Dendritic cell treated with granulocyte-macrophage colony-stimulating factor and Interleukin-4, amounts not matched to agents 40 ng/mL and 50 ng/mL, for 4 days (primary cell): Measurements from ENCODE around the gene CRADD.
"Not testable (repeated sequence)": the region's sequence is repeated elsewhere in the genome, so short reads cannot be mapped to it uniquely, and the experiment has no call there.

Experiments
- H3K27ac Mint-ChIP-seq: one replicate; pipeline ENCODE4 v1.8.0; 2022; ENCODE audit warnings: mild to moderate bottlenecking, mixed read lengths
- H3K27me3 Mint-ChIP-seq: one replicate; pipeline ENCODE4 v1.8.0; 2022; ENCODE audit warnings: mild to moderate bottlenecking, mixed read lengths
- H3K36me3 Mint-ChIP-seq: one replicate; pipeline ENCODE4 v1.8.0; 2022; ENCODE audit warnings: low read depth, mixed read lengths
- H3K4me1 Mint-ChIP-seq: one replicate; pipeline ENCODE4 v1.8.0; 2022; ENCODE audit warnings: low read depth, mixed read lengths
- H3K4me3 Mint-ChIP-seq: one replicate; pipeline ENCODE4 v1.8.0; 2022; ENCODE audit warnings: mild to moderate bottlenecking, moderate library complexity, mixed read lengths
- H3K9me3 Mint-ChIP-seq: one replicate; pipeline ENCODE4 v1.8.0; 2022; ENCODE audit warnings: mixed read lengths
- intact Hi-C: fragments of 100-400 bp; cut with micrococcal nuclease; formaldehyde crosslinking; loops from one replicate; pipeline ENCODE4 v1.15.0; 2022

CRADD gene

GRCh38 chr12:93786656-93787397 is 109.7 kb downstream of the CRADD start:
- H3K9me3 Mint-ChIP-seq: no peaks in the 10 kb centered on the region
- H3K36me3 Mint-ChIP-seq: no peaks in the 10 kb centered on the region
- no peak overlapping the region for H3K4me3 Mint-ChIP-seq
- intact Hi-C loops: no loop called here
- H3K27me3 Mint-ChIP-seq: no peaks in the 10 kb centered on the region
- H3K27ac Mint-ChIP-seq: no peak overlapping the region
- H3K4me1 Mint-ChIP-seq: peaks cover 13% of the 10 kb centered on the region

GRCh38 chr12:93788853-93789252 is 111.7 kb downstream of the CRADD start:
- no peaks in the 10 kb centered on the region for H3K36me3 Mint-ChIP-seq
- peaks cover 13% of the 10 kb centered on the region for H3K4me1 Mint-ChIP-seq
- intact Hi-C loops: no loop called here
- H3K4me3 Mint-ChIP-seq: no peak overlapping the region
- H3K9me3 Mint-ChIP-seq: no peaks in the 10 kb centered on the region
- H3K27me3 Mint-ChIP-seq: no peaks in the 10 kb centered on the region
- no peak overlapping the region for H3K27ac Mint-ChIP-seq

DNA sequence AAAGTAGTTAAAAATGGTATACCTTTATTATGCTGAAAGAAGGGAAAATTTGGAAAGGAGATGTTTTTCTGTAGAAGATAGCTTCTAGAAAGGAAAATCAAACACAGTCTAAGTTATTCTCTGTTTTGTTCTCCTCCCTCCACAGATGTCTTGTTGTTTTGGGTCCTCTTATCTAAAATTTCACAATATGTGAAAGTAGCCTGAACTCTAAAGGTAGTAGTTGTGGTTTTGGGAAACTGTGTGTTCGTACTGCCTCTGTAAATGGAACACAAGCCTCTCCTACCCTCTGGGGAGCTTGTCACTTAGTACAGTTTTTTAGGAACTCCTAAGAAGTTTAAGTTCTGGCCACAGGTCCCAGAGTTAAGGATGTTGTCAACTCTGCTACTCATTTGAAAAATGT is 112.6 kb downstream of the CRADD start:
- H3K36me3 Mint-ChIP-seq: no peaks in the 10 kb centered on the region
- H3K27me3 Mint-ChIP-seq: no peaks in the 10 kb centered on the region
- H3K27ac Mint-ChIP-seq: no peak overlapping the region
- intact Hi-C loops: no loop called here
- peaks cover 8% of the 10 kb centered on the region for H3K4me1 Mint-ChIP-seq
- no peak overlapping the region for H3K4me3 Mint-ChIP-seq
- H3K9me3 Mint-ChIP-seq: no peaks in the 10 kb centered on the region

DNA sequence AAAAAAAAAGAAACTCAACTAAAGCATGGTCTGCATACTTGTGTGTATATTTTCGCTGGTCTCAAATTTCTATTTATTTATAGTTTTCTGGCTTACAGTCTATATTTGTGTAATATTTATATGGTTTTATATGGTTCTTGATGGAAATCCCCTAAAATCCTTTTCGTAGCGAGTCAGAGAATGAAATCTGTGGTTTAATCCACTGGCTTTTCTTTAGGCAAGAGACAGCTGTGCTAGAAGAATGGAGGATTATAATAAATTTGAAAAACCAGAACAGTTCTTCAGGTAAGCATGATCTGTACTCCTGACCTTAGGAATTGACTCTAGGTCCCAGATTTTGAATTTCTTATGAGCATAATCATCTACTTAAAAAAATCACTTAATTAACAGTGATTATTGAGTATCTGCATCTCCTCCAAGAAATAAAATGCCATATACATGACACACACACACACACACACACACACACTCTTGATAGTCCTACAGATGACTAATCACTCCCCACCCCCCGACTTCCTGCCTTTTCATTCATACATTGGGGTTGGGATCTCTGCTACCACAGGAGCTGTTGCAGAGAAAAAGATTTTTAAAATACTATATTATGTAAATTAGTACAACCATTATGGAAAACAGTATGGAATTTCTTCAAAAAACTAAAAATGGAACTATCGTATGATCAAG is 113.4 kb downstream of the CRADD start:
- no peaks in the 10 kb centered on the region for H3K27me3 Mint-ChIP-seq
- H3K4me3 Mint-ChIP-seq: no peak overlapping the region
- peaks cover 2% of the 10 kb centered on the region for H3K4me1 Mint-ChIP-seq
- H3K27ac Mint-ChIP-seq: no peak overlapping the region
- intact Hi-C loops: no loop called here
- no peaks in the 10 kb centered on the region for H3K9me3 Mint-ChIP-seq
- no peaks in the 10 kb centered on the region for H3K36me3 Mint-ChIP-seq

DNA sequence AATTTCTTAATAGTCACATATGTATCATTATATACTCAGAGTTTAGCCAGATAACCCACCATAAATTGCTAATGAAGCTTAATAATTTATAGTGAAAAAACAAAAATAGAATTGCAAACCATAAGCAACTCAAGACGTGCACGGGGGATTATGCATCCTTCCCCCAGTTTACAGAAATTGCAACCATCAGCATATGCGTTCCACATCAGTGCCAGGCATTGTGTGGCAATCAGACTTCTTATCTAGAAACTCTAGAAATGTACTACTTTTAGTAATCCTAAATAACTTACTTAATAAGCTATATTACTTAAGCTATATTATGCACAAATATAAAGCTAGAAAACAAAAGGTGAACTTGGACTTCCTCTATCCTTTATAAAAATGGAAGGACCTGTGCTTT is 115.8 kb downstream of the CRADD start:
- H3K36me3 Mint-ChIP-seq: no peaks in the 10 kb centered on the region
- no peak overlapping the region for H3K27ac Mint-ChIP-seq
- no peak overlapping the region for H3K4me3 Mint-ChIP-seq
- no peaks in the 10 kb centered on the region for H3K9me3 Mint-ChIP-seq
- no peaks in the 10 kb centered on the region for H3K27me3 Mint-ChIP-seq
- intact Hi-C loops: no loop called here
- no peaks in the 10 kb centered on the region for H3K4me1 Mint-ChIP-seq

DNA sequence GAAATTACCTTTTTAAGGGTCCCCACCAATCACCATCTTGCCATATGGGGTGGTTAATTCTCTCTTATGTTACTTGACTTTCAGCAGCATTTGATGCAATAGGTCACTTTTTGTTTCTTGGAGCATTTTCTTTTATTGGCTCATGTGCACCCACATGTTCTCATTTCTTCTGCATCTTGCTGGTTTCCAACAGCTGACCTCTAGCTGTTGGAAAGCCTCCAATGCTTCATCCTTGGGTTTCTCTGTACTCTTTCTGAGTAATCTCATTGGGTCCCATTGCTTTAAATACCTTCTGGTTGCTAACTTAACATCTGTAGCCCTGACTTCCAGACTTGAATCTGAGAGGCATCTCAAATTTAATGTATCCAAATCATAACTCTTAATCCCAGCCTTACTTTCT is 116.8 kb downstream of the CRADD start:
- intact Hi-C loops: no loop called here
- no peaks in the 10 kb centered on the region for H3K27me3 Mint-ChIP-seq
- H3K27ac Mint-ChIP-seq: no peak overlapping the region
- no peak overlapping the region for H3K4me3 Mint-ChIP-seq
- no peaks in the 10 kb centered on the region for H3K36me3 Mint-ChIP-seq
- H3K9me3 Mint-ChIP-seq: no peaks in the 10 kb centered on the region
- H3K4me1 Mint-ChIP-seq: no peaks in the 10 kb centered on the region

GRCh38 chr12:93794738-93795137 is 117.6 kb downstream of the CRADD start:
- Mint-ChIP-seq H3K9me3 (no peaks in the 10 kb centered on the region), H3K4me1 (no peaks in the 10 kb centered on the region), H3K36me3 (no peaks in the 10 kb centered on the region), H3K27me3 (no peaks in the 10 kb centered on the region), H3K4me3 (no peak overlapping the region), H3K27ac (no peak overlapping the region)
- intact Hi-C loops: no loop called here

GRCh38 chr12:93795352-93795751 is 118.2 kb downstream of the CRADD start:
- intact Hi-C loops: no loop called here
- H3K27me3 Mint-ChIP-seq: no peaks in the 10 kb centered on the region
- H3K4me3 Mint-ChIP-seq: no peak overlapping the region
- no peaks in the 10 kb centered on the region for H3K9me3 Mint-ChIP-seq
- no peaks in the 10 kb centered on the region for H3K36me3 Mint-ChIP-seq
- no peak overlapping the region for H3K27ac Mint-ChIP-seq
- H3K4me1 Mint-ChIP-seq: no peaks in the 10 kb centered on the region

DNA sequence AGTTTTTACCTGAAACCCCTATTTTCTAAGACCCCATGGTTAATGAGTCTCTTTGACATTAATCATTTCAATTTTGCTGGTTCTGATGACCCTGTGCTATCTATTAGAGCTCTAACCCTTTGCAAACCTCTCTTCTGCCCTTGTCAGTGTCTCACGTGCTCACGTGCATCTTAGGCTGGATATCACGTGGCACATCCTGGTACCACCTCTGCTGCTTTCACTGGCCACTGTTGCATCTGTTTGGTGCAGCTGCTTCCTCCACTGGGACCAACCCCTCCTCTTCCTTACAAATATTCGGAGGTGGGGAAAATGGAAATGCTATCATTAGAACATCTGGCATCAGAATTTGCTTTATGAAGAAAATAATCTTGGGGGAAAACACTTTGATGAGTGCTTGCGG is 119.6 kb downstream of the CRADD start:
- no peak overlapping the region for H3K27ac Mint-ChIP-seq
- H3K27me3 Mint-ChIP-seq: no peaks in the 10 kb centered on the region
- no peaks in the 10 kb centered on the region for H3K36me3 Mint-ChIP-seq
- intact Hi-C loops: no loop called here
- H3K9me3 Mint-ChIP-seq: no peaks in the 10 kb centered on the region
- H3K4me3 Mint-ChIP-seq: no peak overlapping the region
- H3K4me1 Mint-ChIP-seq: no peaks in the 10 kb centered on the region

DNA sequence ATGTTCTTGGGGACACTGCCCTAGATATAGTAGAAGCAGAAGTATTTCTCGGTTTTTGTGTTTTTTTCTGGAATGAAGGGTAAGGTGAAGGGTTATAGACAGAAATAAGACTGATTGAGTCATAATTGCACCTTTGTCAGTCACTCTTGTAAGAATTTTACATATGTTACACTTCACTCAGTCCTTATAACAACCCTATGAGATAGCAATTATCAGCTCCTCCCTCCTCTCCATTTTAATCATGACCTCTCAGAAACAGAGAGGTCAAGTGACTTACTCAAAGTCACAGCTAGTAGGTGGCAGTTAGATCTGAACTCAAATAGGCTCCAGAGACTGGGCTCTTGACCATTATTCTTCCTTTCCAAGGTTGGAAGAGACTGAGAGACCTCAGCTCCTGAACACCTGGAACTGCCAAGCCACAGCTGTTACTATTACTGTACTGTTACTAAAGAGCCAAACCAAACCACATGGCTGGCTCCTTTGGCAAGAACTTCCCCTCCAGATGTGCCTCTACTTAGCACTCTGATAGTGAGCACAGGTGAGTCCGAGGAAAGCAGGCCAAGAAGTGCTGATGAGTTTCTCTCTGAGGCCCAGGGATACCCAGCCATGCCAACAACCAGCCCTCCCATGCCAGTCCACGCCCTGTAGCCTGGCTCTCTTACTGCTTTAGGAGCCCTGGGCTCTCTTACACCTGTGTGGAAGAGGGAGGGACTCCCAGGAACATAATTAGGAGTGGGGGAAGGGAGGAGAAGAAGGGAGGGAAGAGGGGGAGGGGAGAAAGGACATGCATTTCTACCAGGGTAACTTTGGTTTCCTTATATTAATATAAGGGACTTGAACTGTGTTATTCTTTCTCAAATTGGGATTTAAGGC is 121.3 kb downstream of the CRADD start:
- Mint-ChIP-seq H3K4me3 (no peak overlapping the region), H3K4me1 (peaks cover 7% of the 10 kb centered on the region), H3K27me3 (no peaks in the 10 kb centered on the region), H3K27ac (no peak overlapping the region), H3K9me3 (no peaks in the 10 kb centered on the region), H3K36me3 (no peaks in the 10 kb centered on the region)
- intact Hi-C loops: no loop called here

- H3K27me3 Mint-ChIP-seq, H3K9me3 Mint-ChIP-seq, H3K27ac Mint-ChIP-seq, H3K4me3 Mint-ChIP-seq, intact Hi-C loops, H3K4me1 Mint-ChIP-seq, H3K36me3 Mint-ChIP-seq: not testable (repeated sequence)
Observed at GRCh38 chr12:93801666-93802065, 124.5 kb downstream of the CRADD start.

DNA sequence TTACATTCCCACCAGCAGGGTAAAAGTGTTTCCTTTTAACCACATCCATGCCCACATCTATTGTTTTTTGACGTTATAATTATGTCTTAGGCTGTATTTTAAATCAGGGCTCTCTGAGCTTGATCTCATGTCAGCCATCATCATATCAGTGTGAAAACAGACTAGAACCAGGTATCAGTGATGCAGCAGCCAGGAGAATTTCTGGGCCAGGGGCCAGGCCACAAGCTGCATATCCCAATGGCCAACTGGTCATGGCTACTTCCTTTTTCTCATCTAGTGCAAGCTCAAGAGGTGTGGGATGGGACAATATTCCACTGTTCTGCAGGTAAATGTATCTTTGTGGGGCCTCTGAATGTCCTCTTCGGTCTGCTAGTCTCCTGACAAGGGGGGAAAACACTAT is 125.1 kb downstream of the CRADD start:
- Mint-ChIP-seq H3K36me3 (no peaks in the 10 kb centered on the region), H3K27me3 (no peaks in the 10 kb centered on the region), H3K4me1 (peaks cover 14% of the 10 kb centered on the region), H3K4me3 (no peak overlapping the region), H3K27ac (no peak overlapping the region), H3K9me3 (peaks cover 3% of the 10 kb centered on the region)
- intact Hi-C loops: no loop called here

GRCh38 chr12:93802698-93803423 is 125.7 kb downstream of the CRADD start:
- intact Hi-C loops: no loop called here

GRCh38 chr12:93803424-93803807 is 126.2 kb downstream of the CRADD start:
- H3K27me3 Mint-ChIP-seq: no peaks in the 10 kb centered on the region
- peaks cover 17% of the 10 kb centered on the region for H3K4me1 Mint-ChIP-seq
- intact Hi-C loops: no loop called here
- no peak overlapping the region for H3K4me3 Mint-ChIP-seq
- H3K9me3 Mint-ChIP-seq: peaks cover 9% of the 10 kb centered on the region
- H3K27ac Mint-ChIP-seq: no peak overlapping the region
- no peaks in the 10 kb centered on the region for H3K36me3 Mint-ChIP-seq

More at GRCh38 chr12:93802698-93803423, 125.7 kb downstream of the CRADD start:
- Mint-ChIP-seq H3K4me1 (peaks cover 17% of the 10 kb centered on the region), H3K27me3 (no peaks in the 10 kb centered on the region), H3K36me3 (no peaks in the 10 kb centered on the region), H3K4me3 (no peak overlapping the region), H3K27ac (no peak overlapping the region), H3K9me3 (peaks cover 9% of the 10 kb centered on the region)
